CD4-positive, alpha-beta T cell treated with Interferon alpha-2 for 1 hour (primary cell): Measurements from ENCODE around the gene CBX2.

ENCODE experiments used
- DNase-seq, 2 donors: peaks; one replicate each; pipeline ENCODE4 v3.0.0-alpha.2; 2020 to 2022

CBX2 gene

DNA sequence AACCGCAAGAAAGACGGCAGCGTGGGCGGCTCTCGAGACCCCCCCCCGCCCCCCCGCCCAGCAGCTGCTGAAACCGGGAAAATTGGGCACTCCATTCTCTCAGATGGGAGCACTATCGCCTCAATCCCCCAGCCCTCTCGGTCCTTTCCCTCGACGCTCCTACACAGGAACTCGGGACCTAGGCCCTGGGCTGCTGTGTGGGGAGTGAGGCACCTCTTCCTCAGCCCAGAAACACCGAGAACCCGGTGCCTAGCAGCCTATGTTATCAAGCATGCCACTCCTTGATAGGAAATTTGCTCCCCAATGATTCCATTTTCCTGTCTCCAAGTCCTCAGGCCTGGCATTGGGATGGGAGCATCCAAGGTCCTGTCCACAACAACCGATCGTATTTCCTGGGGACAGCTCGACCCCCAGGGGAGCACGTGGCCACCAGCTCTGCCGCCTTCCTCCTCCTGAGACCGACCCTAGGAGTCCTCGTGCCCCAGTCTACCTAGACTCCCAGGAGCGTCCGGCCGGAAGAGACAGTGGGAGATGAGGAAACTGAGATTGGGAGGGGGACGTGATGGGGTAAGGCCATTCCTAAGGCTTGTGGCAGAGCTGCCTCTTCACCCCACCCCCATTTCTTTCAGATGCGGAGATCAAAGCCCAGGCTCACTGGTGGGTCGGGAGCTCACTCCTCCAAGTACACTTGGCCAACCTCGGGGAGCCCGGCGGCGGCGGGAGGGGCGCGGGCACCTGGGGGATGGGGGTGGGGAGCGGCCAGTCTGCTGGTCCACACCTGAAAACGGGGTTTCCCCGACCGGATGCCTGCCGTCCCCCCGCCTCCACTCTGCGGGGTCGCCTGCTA lies 36.4 kb downstream of the CBX2 start:
- DNase-seq, result no peak

GRCh38 chr17:79814974-79815835 lies 37.3 kb downstream of the CBX2 start:
- DNase-seq, result no peak

- DNase-seq, result no peak
Measured at GRCh38 chr17:79815836-79816461, 38.0 kb downstream of the CBX2 start.

- no peak for DNase-seq
Measured at GRCh38 chr17:79818026-79818758, 40.2 kb downstream of the CBX2 start.

DNA sequence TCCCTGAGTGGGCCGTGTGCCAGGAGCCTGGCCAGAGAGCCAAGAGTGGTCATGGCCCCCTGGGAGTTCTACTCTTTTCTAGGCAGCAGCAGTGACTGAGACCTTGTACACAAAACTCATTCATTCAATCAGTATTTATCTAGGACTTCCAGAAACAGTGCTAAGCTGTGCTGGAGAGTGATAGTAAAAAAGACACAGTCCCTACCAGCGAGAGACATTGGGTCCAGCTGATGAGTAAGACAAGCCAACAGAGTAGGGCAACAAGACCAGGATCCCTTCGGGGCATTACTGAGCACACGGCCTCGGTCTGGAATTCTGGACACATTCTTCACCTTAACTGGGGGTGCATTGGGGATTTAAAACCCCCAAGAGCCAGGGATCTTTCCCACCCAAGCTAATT lies 41.1 kb downstream of the CBX2 start:
- DNase-seq, result no peak

- no peak for DNase-seq
Measured at GRCh38 chr17:79819534-79820276, 41.8 kb downstream of the CBX2 start.

DNA sequence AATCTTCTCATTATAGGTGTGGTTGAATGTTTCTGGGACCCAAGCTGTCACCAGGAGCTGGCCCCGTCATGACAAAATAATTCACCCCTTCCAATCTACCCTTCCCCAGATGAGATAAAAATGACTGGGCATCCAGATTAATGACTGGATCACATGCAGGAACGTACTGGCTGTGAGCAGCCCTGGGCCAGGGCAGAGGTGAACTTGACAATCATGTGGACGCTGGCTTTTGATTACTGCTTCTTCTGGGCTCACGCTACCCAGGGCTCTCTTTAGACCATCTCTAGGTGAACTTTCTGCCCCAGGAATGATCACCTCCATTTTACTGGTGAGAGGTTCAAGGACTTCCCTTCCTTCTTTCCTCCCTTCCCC lies 43.0 kb downstream of the CBX2 start:
- DNase-seq, result no peak

DNA sequence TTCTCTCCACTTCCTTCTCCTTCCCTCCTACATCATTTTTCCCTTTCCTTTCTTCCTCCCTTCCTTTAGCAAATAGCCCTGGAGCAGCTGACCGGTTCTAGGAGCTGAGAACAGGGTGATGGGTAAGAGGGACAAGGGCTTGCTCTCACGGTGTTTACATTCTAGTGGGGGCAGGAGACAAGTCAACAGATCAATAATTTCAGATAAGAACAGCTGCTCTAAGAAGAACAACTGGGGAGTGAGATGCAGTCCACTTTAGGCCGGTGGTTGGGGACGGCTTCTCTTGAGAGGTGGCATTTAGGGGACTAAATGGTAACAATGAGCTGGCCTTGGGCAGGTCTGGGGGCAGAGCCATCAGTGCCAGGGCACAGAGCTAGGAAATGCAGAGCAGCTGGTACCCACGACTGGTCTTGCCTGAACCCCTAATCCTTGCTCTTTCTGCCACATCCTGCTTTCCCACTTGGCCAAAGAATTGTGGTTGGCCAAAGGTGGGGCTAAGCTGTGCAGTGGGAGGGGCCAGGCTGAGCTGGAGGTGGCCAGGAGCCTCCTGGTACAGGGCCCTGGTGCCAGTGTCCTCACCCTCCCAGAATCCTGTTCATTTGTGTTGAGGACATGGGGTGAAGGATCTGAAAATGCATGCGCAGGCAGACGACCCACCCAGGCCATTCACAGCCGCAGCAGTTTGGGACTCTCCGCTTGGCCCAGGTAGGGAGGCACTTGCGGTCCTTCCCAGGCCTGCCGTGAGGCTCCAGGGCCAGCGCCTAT lies 43.6 kb downstream of the CBX2 start:
- DNase-seq, result no peak

- DNase-seq, result no peak
Measured at GRCh38 chr17:79822583-79823124, 44.7 kb downstream of the CBX2 start.

GRCh38 chr17:79824234-79824633 lies 46.3 kb downstream of the CBX2 start:
- DNase-seq, result no peak

- DNase-seq, result no peak
Measured at GRCh38 chr17:79824893-79825579, 47.1 kb downstream of the CBX2 start.

GRCh38 chr17:79825580-79825921 lies 47.6 kb downstream of the CBX2 start:
- no peak for DNase-seq

DNA sequence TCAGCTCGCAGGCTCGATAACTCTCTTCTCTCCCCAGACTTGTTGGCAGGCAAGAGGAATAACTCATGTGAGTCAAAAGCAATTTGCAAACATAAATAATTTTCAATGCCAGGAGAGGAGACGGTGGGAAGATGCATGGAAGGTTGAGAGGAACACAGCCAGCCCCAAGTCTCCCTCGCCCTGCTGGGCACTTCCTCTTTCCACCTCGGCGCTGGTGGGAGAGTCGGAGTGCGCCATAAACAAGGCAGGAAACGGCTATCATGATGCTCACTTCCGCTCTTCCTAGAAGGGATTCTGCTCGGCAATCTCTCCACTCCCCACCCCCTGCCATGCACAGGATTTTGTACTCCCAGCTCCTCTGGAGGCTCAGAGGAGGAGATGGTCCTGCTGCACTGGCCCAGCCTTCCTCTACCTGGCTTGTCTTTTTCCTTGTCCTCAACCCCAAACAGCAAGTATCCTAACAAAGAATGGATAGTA lies 48.3 kb downstream of the CBX2 start:
- no peak for DNase-seq

- no peak for DNase-seq
Measured at GRCh38 chr17:79826841-79827578, 49.1 kb downstream of the CBX2 start.

DNA sequence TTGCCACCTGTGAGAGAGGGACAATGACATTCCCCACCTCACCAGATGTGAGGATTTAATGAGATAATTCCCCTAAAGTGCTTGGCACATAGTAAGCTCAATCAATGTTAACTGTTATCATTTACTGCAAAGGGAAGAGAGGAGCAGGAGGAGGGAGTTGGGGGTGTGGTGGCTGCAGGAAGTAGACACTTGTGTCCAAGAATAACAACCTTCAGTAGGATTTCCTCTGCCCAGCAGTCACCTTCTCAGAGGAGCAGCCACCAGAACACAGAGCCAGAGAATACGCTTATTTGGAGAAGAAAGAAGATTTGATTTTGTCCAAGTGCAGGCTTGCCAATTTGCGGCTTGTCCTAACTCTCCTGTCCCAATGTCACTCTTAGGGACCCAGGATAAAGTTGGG lies 51.1 kb downstream of the CBX2 start:
- no peak for DNase-seq

DNA sequence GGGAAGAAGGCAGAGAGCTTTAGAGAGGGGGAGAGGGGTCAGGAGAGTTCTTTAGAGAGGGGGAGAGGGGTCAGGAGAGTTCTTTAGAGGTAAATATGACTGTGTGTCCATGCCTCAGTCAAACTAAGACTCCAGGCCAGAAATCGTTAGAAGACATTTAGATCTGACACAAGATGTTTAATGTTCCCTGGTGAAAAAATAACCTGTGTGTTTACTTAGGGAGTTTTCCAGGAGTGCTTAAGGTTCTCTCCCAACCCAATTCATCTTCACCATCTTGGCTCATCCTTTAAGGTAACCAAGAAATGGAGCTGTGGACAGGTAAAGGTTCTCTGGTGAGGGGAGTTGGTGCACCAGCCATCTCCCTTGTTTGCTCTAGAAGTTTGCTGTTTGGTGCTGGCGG lies 51.5 kb downstream of the CBX2 start:
- DNase-seq, result no peak

DNA sequence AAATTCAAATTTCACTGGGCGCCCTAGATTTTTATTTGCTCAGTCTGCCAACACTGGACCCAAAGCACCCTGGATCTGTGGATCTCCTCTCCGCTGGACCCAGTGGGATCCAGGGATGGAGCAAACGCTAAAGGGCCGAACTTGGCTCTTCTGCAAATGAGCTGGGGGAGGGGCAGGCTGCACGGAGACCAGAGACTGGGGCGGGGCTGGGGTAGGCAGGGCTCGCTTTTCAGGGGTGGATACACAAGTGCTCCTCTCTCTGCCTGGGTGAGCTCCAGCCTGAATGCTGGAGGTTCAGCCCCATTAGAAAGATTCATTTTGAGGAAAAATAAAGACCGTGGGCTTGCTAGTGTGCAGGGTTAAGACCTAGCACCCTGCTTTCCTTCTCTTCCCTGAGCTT lies 52.4 kb downstream of the CBX2 start:
- DNase-seq, result no peak

- DNase-seq, result no peak
Measured at GRCh38 chr17:79830763-79831264, 52.9 kb downstream of the CBX2 start.
